ENCODE results near the gene ABHD12. TPM values are rescaled to one million over a fixed set of nuclear protein-coding genes. Genes with fewer than 3 reads are reported as not detected.

ABHD12 gene
- total and polyA plus RNA-seq, 2 donors (not counting 3 experiments of a cell fraction or from before 2014, with no cell fraction given) = 19.2 to 36.0 TPM

DNA sequence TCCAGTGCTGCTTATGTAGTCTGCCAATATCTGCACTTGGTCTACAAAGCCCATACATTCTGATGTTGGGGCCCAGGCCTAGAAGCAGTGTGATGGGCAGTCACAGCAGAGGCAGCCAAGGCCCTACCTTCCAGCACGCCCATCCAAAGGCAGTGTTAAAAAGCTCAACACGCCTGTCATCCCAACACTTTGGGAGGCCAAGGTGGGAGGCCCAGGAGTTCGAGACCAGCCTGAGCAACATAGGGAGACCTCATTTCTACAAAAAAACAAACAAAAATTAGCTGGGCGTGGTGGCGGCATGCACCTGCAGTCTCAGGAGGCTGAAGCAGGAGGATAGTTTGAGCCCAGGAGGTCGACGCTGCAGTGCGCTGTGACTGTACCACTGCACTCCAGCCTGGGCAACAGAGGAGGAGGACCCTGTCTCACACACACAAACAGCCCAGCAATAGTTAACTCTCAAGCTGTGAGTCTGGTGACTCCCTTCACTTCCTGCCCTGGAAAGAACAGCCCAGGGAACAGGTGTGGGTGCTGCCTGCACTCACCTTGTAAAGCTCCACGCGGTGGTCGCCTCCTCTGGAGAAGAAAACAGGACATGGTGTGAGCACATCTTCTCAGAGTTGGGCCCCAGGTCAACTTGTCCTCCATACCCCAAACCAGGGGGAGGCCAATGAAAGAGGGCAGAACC, 74.0 kb downstream of the ABHD12 start:
- dilution Hi-C loops (cut with MboI; ENCODE audit: extremely low pct_ligation_motif_present, low sequenced_read_pairs) (no loop called here), intact Hi-C loops (cut with micrococcal nuclease) (no loop called here)
- ChIA-PET CTCF (interaction anchor here (2.1 to 2.3 kb wide), 2 partner anchors 17 to 22 kb away, joined by 7 to 10 read pairs; no protein-coding TSS in a partner anchor), POLR2A (no interaction called here)
- FAIRE-seq (no peak), DNase-seq (ENCODE audit: low read depth, low spot score) (no peak)
- no peaks in the 10 kb centered on the region for H4K20me1 ChIP-seq (replicated peaks; ENCODE audit: control insufficient read depth, extremely low read depth, insufficient read depth, low read length)
- H3K27ac ChIP-seq (ENCODE audit: insufficient read depth, low read depth, low read length) = no peak overlapping the region
- no peak overlapping the region for H3K4me2 ChIP-seq (ENCODE audit: insufficient read depth, low read length)
- no peak overlapping the region for H3K4me3 ChIP-seq (replicated peaks in 1 of 3; ENCODE audit: insufficient read depth in 1 of 3, low read depth in 1 of 3, low read length in 3 of 3)
- TF ChIP-seq GATA2 (IDR thresholded peaks at IDR 0.05; ENCODE audit: insufficient read depth, insufficient read length, low read depth, low read length) (no peak), EZH2 (IDR thresholded peaks at IDR 0.05; ENCODE audit: borderline replicate concordance, low read depth, low read length, severe bottlenecking) (no peak)
- TF ChIP-seq, protein P1, sequence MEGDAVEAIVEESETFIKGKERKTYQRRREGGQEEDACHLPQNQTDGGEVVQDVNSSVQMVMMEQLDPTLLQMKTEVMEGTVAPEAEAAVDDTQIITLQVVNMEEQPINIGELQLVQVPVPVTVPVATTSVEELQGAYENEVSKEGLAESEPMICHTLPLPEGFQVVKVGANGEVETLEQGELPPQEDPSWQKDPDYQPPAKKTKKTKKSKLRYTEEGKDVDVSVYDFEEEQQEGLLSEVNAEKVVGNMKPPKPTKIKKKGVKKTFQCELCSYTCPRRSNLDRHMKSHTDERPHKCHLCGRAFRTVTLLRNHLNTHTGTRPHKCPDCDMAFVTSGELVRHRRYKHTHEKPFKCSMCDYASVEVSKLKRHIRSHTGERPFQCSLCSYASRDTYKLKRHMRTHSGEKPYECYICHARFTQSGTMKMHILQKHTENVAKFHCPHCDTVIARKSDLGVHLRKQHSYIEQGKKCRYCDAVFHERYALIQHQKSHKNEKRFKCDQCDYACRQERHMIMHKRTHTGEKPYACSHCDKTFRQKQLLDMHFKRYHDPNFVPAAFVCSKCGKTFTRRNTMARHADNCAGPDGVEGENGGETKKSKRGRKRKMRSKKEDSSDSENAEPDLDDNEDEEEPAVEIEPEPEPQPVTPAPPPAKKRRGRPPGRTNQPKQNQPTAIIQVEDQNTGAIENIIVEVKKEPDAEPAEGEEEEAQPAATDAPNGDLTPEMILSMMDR (IDR thresholded peaks at IDR 0.05; ENCODE audit: extremely low read depth in 1 of 2, insufficient read depth in 1 of 2, low read depth in 1 of 2, low read length in 2 of 2) = no peak
- BruUV-seq (replicated peaks) = no TSS peak
- no peaks in the 10 kb centered on the region for H3K4me1 ChIP-seq (ENCODE audit: control insufficient read depth, extremely low read depth, insufficient read depth, low read length)
- no peak overlapping the region for H2AFZ ChIP-seq (ENCODE audit: low read depth, low read length)
- no peaks in the 10 kb centered on the region for H3K9me1 ChIP-seq (replicated peaks; ENCODE audit: control insufficient read depth, extremely low read depth, insufficient read depth, low read length)
- H3K27me3 ChIP-seq (ENCODE audit: control insufficient read depth in 2 of 2, insufficient read depth in 2 of 2, low read length in 2 of 2) = no peaks in the 10 kb centered on the region
- no peaks in the 10 kb centered on the region for H3K9me3 ChIP-seq (replicated peaks; ENCODE audit: control insufficient read depth, insufficient read depth, low read length)
- no peak overlapping the region for H3K9ac ChIP-seq (replicated peaks; ENCODE audit: extremely low read depth, insufficient read depth, low read length)
- peaks cover 0 to 1% of the 10 kb centered on the region in 2 experiments for H3K36me3 ChIP-seq (ENCODE audit: control insufficient read depth in 2 of 2, extremely low read depth in 1 of 2, insufficient read depth in 2 of 2, low read length in 2 of 2)
- H3K79me2 ChIP-seq (ENCODE audit: control insufficient read depth, insufficient read depth, low read length) = no peaks in the 10 kb centered on the region
